Measurements from ENCODE around the gene RASAL2. TPM values are rescaled to one million over a fixed set of nuclear protein-coding genes. Genes with fewer than 3 reads are reported as not detected.

Gene RASAL2
- total and polyA plus RNA-seq, 9 of the 15 experiments (the other 6 are each of a cell fraction or from before 2014, with no cell fraction given): 0.13 to 1.0 (median 0.62) TPM

- no peak for FAIRE-seq
These were observed 434.5 kb downstream of the RASAL2 start for GRCh38 chr1:178528228-178528952.

More at GRCh38 chr1:178528228-178528952, 434.5 kb downstream of the RASAL2 start:
- Histone ChIP-seq H3K36me3 (ENCODE audit: control insufficient read depth, insufficient read depth, low read length) (no peaks in the 10 kb centered on the region), H3K9ac (ENCODE audit: insufficient read depth in 1 of 2, low read depth in 2 of 2, low read length in 2 of 2) (no peak overlapping the region), H4K20me1 (replicated peaks; ENCODE audit: control insufficient read depth, insufficient read depth, low read length) (0 out of 2 replicates have a peak, but pooled peaks cover 3% of the 10 kb centered on the region), H3K4me2 (ENCODE audit: insufficient read depth, low read length) (no peak overlapping the region), H3K79me2 (ENCODE audit: control insufficient read depth, insufficient read depth, low read length) (no peaks in the 10 kb centered on the region), H3K9me1 (ENCODE audit: control insufficient read depth, insufficient read depth, low read length) (no peaks in the 10 kb centered on the region), H3K4me1 (replicated peaks in 1 of 2; ENCODE audit: control insufficient read depth in 2 of 2, insufficient read depth in 2 of 2, low read length in 2 of 2) (no peaks in the 10 kb centered on the region), H3K9me3 (replicated peaks; ENCODE audit: control insufficient read depth, insufficient read depth, low read depth, low read length) (no peaks in the 10 kb centered on the region), H3K4me3 (no peak overlapping the region), H3K27me3 (ENCODE audit: control insufficient read depth in 2 of 2, insufficient read depth in 2 of 2, low read length in 2 of 2) (peaks cover 0 to 15% of the 10 kb centered on the region in 2 experiments; a peak in 1 of 5 replicates), H3K27ac (ENCODE audit: extremely low read depth, low read depth, low read length) (no peak overlapping the region), H2AFZ (ENCODE audit: low read depth, low read length) (no peak overlapping the region)
- CTCF ChIA-PET (ENCODE audit: low intra/inter-chr PET ratio): no interaction called here
- 5% methylated on average over 10 of the region's 10 CpGs for WGBS (ENCODE audit: insufficient coverage, low coverage, missing lambda C conversion rate)
- DNase-seq (ENCODE audit: extremely low read depth in 1 of 4, low spot score in 3 of 4) (no peak), ATAC-seq (no peak)
- TF ChIP-seq MXI1 (IDR thresholded peaks at IDR 0.05; ENCODE audit: low read depth, low read length): no peak
- TF ChIP-seq PRMT5 (CRISPR knock-in tag; IDR thresholded peaks at IDR 0.05): no peak
- no peak for TF ChIP-seq E2F1 (CRISPR knock-in tag; IDR thresholded peaks at IDR 0.05)
- TF ChIP-seq ZBTB8A (IDR thresholded peaks at IDR 0.05; ENCODE audit: partially characterized antibody): no peak
- no peak for TF ChIP-seq SREBF2 (CRISPR knock-in tag; IDR thresholded peaks at IDR 0.05)
- TF ChIP-seq GABPB2 (CRISPR knock-in tag; conservative IDR thresholded peaks at IDR 0.05): no peak
- no peak for TF ChIP-seq ZBTB49 (CRISPR knock-in tag; IDR thresholded peaks at IDR 0.05; ENCODE audit: borderline replicate concordance)
- TF ChIP-seq ZNF12 (CRISPR knock-in tag; IDR thresholded peaks at IDR 0.05): no peak
- no peak for TF ChIP-seq MECOM (CRISPR knock-in tag; IDR thresholded peaks at IDR 0.05)
- no peak for TF ChIP-seq ZKSCAN1 (IDR thresholded peaks at IDR 0.05; ENCODE audit: low read depth, low read length)
- no peak for TF ChIP-seq NCOA4 (IDR thresholded peaks at IDR 0.05; ENCODE audit: partially characterized antibody)
- TF ChIP-seq CHD1 (IDR thresholded peaks at IDR 0.05; ENCODE audit: low read length): no peak
- TF ChIP-seq ZNF444 (CRISPR knock-in tag; IDR thresholded peaks at IDR 0.05): no peak
- in situ Hi-C loops (cut with MboI) (loop anchor here (25.0 kb wide), 1 partner anchor 834 kb away; the partner anchor contains the start of gene AXDND1), intact Hi-C loops (cut with micrococcal nuclease) (no loop called here)
- POLR2A ChIA-PET: interaction anchor here (0.7 to 1.6 kb wide), 3 partner anchors 12 to 39 kb away, joined by 3 to 6 read pairs (median 3); no protein-coding TSS in a partner anchor
- BruUV-seq (replicated peaks): no TSS peak

All from K562 (cell line).